Left renal pelvis (tissue), 4 donors: ENCODE data around the gene CALM1. TPM values are rescaled to one million over a fixed set of nuclear protein-coding genes. Genes with fewer than 3 reads are reported as not detected.

ENCODE experiments used
- DNase-seq, 4 donors: peaks; one replicate each; pipeline ENCODE4 v3.0.0-alpha.2; 2013; ENCODE audit warnings: low read depth in 4 of 4, low spot score in 3 of 4
- polyA plus RNA-seq, 4 donors: library from polyadenylated mRNA; unstranded; fragments of 120-200 nt; gene quantifications; one replicate each; pipeline ENCODE4 v1.2.1, GENCODE V29; 2013; ENCODE audit not compliant: insufficient read length in 4 of 4

CALM1 gene
- polyA plus RNA-seq, 4 donors, result 259 to 388 (median 343) TPM

- no peak for DNase-seq
These were observed 43.2 kb downstream of the CALM1 start for GRCh38 chr14:90440021-90440451.

GRCh38 chr14:90440592-90440991 is 43.8 kb downstream of the CALM1 start:
- no peak for DNase-seq

GRCh38 chr14:90442388-90442787 is 45.6 kb downstream of the CALM1 start:
- no peak for DNase-seq

- no peak for DNase-seq
These were observed 46.6 kb downstream of the CALM1 start for GRCh38 chr14:90443161-90444076.

DNA sequence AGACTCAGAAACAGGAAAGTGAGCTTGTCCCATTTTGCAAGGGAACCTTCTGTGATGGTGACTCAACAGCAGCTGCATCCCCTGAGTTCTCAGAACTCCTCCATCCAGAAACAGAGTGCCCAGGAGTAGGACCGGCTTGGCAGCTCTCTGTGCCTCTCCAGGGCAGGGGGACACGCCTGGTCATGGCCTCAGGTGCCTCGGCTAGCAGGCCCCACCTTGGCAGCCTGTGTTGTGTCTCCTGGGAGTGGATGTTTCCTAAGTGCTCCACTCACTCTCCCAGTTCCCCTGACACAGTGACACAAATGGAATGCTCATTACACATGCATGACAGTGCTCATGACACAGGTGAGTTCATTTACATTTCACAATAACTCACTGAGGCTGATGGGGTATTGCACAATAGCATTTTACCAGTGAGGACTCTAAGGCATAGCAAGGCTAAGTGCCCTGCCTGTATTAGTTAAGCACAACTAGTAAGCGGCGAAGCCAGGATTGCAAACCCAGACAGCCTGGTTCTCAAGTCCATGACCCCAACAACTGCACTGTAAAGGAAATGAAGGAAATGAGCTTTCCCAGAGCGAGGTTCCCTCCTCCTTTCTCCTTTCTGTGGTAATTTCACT is 47.4 kb downstream of the CALM1 start:
- DNase-seq, result no peak

DNA sequence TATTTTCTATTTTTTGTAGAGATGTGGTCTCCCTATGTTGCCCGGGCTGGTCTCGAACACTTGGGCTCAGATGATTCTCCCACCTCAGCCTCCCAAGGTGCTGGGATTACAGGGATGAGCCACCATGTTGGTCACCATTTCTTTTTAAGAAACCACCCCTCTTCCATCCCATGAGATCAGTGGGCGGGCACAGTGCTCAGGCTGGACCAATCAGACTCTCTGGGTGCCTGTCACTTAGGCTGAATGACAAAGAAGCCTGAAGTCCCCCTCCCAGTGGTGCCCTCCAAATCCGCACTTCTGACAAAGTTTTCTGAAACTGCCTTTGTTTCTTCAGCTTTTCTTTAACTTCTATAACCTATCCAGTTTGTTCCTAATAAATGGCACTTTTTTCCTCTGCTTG is 48.2 kb downstream of the CALM1 start:
- DNase-seq, result no peak

DNA sequence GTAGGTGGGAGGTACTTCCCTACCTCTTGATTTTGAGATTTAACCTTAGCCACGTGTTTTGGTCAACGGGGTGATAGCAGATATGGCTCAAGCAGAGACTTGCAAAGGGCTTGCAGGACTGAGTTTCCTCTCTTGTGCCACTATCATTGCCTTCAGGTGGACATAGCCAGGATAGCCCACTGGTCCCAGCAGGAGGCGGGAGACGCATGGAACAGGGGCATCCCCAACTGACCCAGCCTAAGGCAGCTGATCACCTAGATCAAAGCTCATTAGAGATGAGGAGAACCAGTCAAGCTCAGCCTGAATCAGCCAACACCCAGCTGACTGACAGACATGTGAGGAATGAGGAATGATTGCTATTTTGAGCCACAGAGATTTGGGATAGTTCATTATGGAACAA is 49.6 kb downstream of the CALM1 start:
- no peak for DNase-seq

DNA sequence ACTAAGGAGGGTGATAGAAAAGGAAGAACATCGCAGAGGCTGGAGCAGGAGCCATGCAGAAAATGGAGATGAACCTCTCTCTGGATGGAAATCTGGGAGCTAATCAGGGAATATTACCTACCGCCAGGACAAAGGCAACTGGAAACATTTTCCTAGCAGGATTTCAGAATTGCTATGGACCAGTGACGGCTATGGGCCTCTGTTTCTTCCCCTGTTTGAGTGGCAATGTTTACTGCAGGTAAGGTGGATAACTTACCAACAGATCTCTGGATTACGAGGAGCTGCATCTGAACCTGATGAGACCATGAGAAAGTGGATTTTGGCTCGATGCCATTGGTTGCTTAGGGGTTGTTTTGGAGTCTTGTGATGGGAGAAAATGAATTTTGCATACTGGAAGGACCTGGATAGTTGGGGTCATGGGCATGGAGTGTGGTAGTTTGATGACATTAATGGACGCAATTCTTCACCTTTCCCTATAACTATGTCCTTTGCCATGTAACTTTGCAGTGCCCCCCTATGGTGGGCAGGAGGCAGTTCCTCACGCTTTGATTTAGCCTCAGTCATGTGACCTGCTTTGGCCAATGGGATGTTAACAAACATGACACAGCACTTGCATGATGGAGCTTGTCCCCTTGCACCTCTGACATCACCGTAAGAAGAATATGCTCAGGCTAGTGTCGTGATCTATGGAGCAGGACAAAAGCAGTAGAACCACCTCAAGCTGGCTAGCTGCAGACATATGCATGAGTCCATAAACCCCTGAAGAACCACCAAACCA is 51.1 kb downstream of the CALM1 start:
- no peak for DNase-seq

- no peak for DNase-seq
These were observed 52.6 kb downstream of the CALM1 start for GRCh38 chr14:90449411-90449810.

DNA sequence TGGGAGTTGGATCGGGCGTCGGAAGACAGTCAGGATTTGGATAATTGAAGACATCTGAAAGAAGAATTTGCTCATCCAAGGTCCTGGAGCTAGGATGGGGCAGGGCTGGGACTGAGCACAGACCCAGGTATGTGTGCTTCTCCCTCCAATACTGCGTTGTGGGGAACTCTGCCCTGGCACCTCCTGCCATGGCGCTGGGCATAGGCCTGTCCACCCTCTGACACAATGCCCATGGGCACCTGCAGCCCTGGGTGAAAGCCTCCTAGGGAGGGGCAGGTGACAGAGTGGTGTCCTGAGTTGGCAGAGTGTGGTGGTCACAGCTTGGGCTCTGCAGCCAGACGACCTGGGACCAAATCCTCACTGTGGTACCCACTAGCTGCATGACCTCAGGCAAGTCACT is 53.3 kb downstream of the CALM1 start:
- no peak for DNase-seq

DNA sequence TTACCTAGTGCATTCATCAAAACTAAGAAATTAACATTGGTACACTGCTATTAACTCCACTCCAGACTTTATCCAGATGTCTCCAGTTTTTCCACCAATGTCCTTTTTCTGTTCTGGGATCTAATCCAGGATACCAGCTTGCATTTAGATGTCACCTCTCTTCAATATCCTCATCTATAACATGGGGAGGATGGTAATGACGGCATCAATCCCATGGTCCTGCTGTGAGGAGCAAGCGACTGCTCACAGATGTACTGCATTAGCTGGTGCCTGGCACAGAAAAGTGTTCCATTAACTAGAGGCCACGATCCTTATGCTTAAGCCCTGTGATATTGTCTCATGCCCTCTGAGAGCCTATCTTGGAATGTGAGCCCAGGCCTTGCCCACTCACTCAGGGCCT is 53.8 kb downstream of the CALM1 start:
- no peak for DNase-seq

GRCh38 chr14:90451443-90451842 is 54.6 kb downstream of the CALM1 start:
- no peak for DNase-seq

DNA sequence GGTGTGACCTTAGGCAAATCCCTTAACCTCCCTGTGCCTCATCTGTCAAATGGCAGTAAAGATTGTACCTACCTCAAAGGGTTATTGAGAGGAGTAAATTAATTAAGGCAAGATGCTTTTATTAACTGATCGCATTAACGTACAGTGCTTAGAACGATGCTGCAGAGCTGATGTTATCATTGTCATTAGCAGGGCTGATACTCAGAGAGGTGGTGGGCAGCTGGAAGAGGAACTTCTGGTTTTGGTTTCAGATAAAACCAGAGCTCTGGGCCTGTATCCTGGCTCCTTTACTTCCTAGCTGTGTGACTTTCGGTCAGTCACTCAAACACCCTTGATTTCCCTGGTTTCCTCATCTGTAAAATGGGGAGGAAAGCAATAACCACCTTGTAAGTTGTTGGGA is 55.1 kb downstream of the CALM1 start:
- no peak for DNase-seq

DNA sequence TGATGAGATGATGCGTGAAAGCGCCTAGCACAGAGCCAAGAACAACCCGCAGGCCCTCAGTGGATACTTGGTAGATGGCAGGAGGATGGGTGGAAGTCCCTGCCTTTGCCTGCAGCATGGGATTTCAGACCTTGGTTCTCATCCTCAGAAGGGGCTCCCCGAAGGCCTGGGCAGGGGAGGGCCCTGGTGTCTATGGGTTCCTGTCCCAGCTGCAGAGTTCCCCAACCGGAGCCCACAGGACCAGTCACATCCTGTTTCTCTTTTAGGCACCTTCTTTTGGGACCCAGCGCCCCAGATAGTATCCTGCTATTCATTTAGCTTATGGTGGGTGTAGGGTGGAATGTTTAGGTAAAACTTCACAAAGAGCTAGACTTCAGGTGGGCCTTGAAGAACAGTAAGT is 55.5 kb downstream of the CALM1 start:
- no peak for DNase-seq

DNA sequence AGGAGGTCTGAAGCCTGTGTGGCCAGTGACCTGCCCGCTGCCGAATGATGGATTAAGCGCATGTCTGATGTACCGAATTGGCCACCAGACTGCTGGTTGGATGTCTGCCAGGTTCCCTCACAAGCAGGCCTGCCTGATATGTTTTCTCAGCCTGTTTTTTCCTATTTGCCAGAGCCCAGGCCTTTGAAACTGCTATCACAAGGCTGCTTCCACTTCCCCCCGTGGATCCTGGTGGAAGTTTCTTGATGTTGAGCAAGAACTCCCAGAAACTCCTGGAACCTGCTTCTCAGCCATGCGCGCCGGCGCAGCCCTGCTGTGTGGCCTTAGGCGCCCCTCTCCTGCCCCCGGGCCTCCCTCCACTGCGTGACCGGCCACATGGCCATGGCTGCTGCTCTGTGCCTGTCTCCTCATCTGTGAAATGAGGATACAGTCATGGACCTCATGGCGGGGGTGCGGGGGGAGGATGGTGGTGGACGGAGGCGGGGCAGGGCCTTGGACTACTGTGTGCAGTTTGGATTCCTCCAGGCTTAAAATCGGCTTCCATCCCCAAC is 56.6 kb downstream of the CALM1 start:
- peak in 1 of 4 donors; percentile 36 for DNase-seq

DNA sequence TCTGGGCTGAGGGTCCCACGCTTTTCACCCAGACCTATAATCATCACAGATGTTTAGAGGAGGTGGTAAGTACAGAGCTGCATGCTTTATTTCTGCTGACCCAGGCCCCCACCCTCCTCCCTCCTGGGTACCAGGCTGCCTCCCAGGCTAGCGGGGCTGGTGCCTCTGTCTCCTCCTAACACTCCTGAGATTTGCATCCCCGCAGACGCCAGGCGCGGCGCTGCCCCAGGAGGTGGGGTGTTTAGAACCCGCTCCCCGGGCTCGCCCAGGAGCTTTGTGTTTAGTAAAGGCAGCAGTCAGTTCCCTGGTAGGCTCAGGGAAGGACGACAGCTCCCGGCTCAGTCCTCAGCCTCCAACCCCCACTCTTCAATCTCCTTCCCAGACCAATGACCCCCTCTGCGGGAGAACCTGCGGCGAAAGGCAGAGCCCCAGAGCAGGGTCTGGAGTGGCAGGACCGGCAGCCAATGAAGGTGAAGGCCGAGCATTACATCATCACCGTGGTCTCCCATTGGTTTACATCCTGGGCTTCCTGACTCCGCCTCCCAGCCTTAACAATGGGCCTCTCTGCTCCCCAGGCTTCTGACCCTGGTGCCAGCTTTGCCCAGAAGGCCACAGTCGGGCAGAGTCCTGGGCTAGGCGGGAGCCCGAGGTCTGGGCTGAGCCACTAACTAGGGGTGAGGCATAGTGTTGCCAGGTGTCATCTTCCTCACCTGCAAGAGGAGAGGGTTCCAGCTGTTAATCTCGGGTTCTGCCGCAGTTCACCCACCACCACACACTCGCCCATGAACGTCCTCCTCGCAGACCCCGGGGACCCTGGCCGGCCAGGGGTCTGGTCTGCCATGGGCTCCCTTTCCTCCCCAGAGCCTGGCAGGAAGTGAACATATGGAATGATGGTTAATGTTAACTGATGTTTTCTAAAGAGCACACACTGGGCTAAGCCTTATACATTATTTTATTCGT is 57.5 kb downstream of the CALM1 start:
- peak; percentile 61 to 81 (median 74) for DNase-seq

DNA sequence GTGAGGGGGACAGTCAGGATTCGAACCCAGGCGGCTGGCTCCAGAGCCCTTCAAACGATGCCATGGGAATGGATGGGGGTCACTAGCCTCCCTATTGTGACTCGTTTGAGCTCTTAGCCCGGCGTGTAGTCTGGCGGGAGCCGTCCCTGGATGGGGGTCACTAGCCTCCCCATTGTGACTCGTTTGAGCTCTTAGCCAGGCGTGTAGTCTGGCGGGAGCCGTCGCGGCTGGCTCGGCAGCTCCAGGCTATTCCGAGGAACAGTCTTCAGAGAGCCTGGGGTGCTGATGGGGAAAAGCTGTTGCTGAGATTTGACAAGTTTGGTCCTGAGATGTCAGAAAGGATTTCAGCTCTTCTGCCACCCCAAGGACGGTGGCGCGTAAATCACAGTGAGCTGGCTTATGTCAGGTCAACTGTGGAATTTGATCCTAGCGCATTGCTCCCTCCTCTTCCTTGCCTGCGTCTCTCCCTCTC is 58.3 kb downstream of the CALM1 start:
- peak in 2 of 4 donors; percentile 47 to 75 for DNase-seq

- DNase-seq, result no peak
These were observed 59.7 kb downstream of the CALM1 start for GRCh38 chr14:90456551-90456950.

DNA sequence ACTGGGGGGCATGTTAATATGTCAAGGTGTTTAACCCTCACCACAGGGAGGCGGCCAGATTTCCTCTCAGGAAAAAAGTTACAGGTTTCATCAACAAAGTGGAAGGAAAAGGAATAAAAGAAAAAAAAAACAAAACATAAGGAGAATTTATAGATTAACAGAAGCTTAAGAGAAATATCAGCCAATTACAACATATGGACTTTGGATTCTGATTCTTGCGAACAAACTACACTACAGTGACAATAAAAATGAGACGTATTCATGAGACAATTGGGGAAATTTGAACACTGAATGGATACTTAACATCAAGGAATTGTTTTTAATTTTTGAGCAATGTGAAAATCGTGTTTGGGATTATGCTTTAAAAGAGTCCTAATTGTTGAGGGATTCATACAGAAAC is 60.4 kb downstream of the CALM1 start:
- no peak for DNase-seq
